Neuronal stem cell (in vitro differentiated cells): Measurements from ENCODE around the gene ZNF175.
A peak's percentile ranks its signal among the peaks of the same experiment; 100 is the strongest.

Experiments used
- DNase-seq: peaks from one replicate; pipeline ENCODE4 v3.0.0-alpha.2; 2013; ENCODE audit warnings: low spot score
- H2AFZ ChIP-seq: one replicate; pipeline ENCODE4 v1.6.1; 2013; ENCODE audit warnings: mild to moderate bottlenecking, low read length, inconsistent platforms
- H2AK5ac ChIP-seq: 2 replicates; pipeline ENCODE4 v1.6.1; 2013; ENCODE audit warnings: low read depth, mild to moderate bottlenecking, inconsistent platforms, low read length, moderate library complexity, mixed read lengths
- H2BK120ac ChIP-seq: 2 replicates; pipeline ENCODE4 v1.6.1; 2013; ENCODE audit warnings: low read depth, mild to moderate bottlenecking, inconsistent platforms, low read length, moderate library complexity, mixed read lengths
- H2BK12ac ChIP-seq: one replicate; pipeline ENCODE4 v1.6.1; 2013; ENCODE audit warnings: low read length, inconsistent platforms
- H2BK15ac ChIP-seq: 2 replicates; pipeline ENCODE4 v1.6.1; 2013; ENCODE audit warnings: mild to moderate bottlenecking, low read length, inconsistent platforms, mixed read lengths
- H2BK5ac ChIP-seq: one replicate; pipeline ENCODE4 v1.6.1; 2013; ENCODE audit warnings: inconsistent platforms, mild to moderate bottlenecking, low read length, moderate library complexity
- H3K14ac ChIP-seq: one replicate; pipeline ENCODE4 v1.6.1; 2013; ENCODE audit warnings: low read length, inconsistent platforms
- H3K18ac ChIP-seq: 2 replicates; pipeline ENCODE4 v1.6.1; 2013; ENCODE audit warnings: low read length, inconsistent platforms
- H3K23ac ChIP-seq: 2 replicates; pipeline ENCODE4 v1.6.1; 2013; ENCODE audit warnings: low read depth, mild to moderate bottlenecking, mixed read lengths, low read length, inconsistent platforms; ENCODE audit not compliant: poor library complexity
- H3K27ac ChIP-seq: replicated peaks from 3 replicates; pipeline ENCODE4 v1.5.1; 2013; ENCODE audit warnings: low read length, inconsistent platforms
- H3K27me3 ChIP-seq, 3 experiments: 2 replicates each; pipeline ENCODE4 v1.6.1; 2013; ENCODE audit warnings: low read length in 3 of 3, mild to moderate bottlenecking in 2 of 3, inconsistent platforms in 1 of 3, low read depth in 1 of 3, mixed read lengths in 1 of 3, moderate library complexity in 1 of 3; ENCODE audit not compliant: control insufficient read depth in 3 of 3, insufficient read depth in 3 of 3
- H3K36me3 ChIP-seq, 2 donors: replicated peaks in 1 of 2; 2 replicates each; pipeline ENCODE4 v1.6.1; 2013; ENCODE audit warnings: low read length in 2 of 2; ENCODE audit not compliant: control insufficient read depth in 2 of 2, insufficient read depth in 2 of 2
- H3K4ac ChIP-seq: 2 replicates; pipeline ENCODE4 v1.6.1; 2013; ENCODE audit warnings: inconsistent platforms, mild to moderate bottlenecking, low read length, moderate library complexity
- H3K4me1 ChIP-seq, 2 donors: 1 replicate in 1 of 2; 2 replicates in 1 of 2; pipeline ENCODE4 v1.6.1; 2013; ENCODE audit warnings: low read length in 2 of 2, low read depth in 1 of 2; ENCODE audit not compliant: control insufficient read depth in 2 of 2, insufficient read depth in 1 of 2
- H3K4me2 ChIP-seq: one replicate; pipeline ENCODE4 v1.6.1; 2013; ENCODE audit warnings: mild to moderate bottlenecking, low read length, inconsistent platforms; ENCODE audit not compliant: insufficient read depth, poor library complexity, severe bottlenecking
- H3K4me3 ChIP-seq, 2 donors: 2 replicates each; pipeline ENCODE4 v1.5.1; 2013; ENCODE audit warnings: low read length in 2 of 2, mild to moderate bottlenecking in 2 of 2, inconsistent platforms in 1 of 2, moderate library complexity in 1 of 2
- H3K79me1 ChIP-seq: one replicate; pipeline ENCODE4 v1.6.1; 2013; ENCODE audit warnings: low read depth, mild to moderate bottlenecking, inconsistent platforms, low read length, moderate library complexity
- H3K9ac ChIP-seq: one replicate; pipeline ENCODE4 v1.6.1; 2013; ENCODE audit warnings: mild to moderate bottlenecking, low read depth, low read length, inconsistent platforms; ENCODE audit not compliant: poor library complexity
- H3K9me3 ChIP-seq, 2 donors: replicated peaks in 1 of 2; 2 replicates each; pipeline versions ENCODE3 to v1.6.1; 2013; ENCODE audit warnings: low read length in 2 of 2, mild to moderate bottlenecking in 2 of 2, inconsistent platforms in 1 of 2, low read depth in 1 of 2, mixed read lengths in 1 of 2, moderate library complexity in 1 of 2; ENCODE audit not compliant: control insufficient read depth in 2 of 2, insufficient read depth in 1 of 2
- H4K8ac ChIP-seq: one replicate; pipeline ENCODE4 v1.6.1; 2013; ENCODE audit warnings: low read depth, mild to moderate bottlenecking, inconsistent platforms, low read length, moderate library complexity
- H4K91ac ChIP-seq: one replicate; pipeline ENCODE4 v1.6.1; 2013; ENCODE audit warnings: low read length, low read depth, mild to moderate bottlenecking, inconsistent platforms; ENCODE audit not compliant: poor library complexity
- WGBS, 2 donors: extraction: QIAGEN DNeasy Blood & Tissue Kit; methylation state at CpG; one replicate each; pipeline ENCODE4 v1.1.7; 2013; ENCODE audit warnings: missing lambda C conversion rate in 2 of 2, mixed read lengths in 1 of 2; ENCODE audit not compliant: insufficient read length in 2 of 2, insufficient replicate concordance in 1 of 2; ENCODE audit errors: extremely low coverage in 2 of 2; 5-methylcytosine and 5-hydroxymethylcytosine counted together

ZNF175 gene

GRCh38 chr19:51567583-51567982 lies 3.5 kb upstream of the ZNF175 start:
- H3K9ac ChIP-seq: no peak overlapping the region
- no peak overlapping the region for H3K14ac ChIP-seq
- no peaks in the 10 kb centered on the region for H3K79me1 ChIP-seq
- no peak for DNase-seq
- H3K4me2 ChIP-seq: no peak overlapping the region
- WGBS, 2 donors: no CpG with 5 or more reads among the region's 4 CpGs
- H2BK120ac ChIP-seq: no peak overlapping the region
- H3K23ac ChIP-seq: no peak overlapping the region
- H3K27me3 ChIP-seq: peaks cover 0 to 29% (median 0%) of the 10 kb centered on the region in 3 experiments
- H2AK5ac ChIP-seq: no peak overlapping the region
- H3K4ac ChIP-seq: no peak overlapping the region
- no peak overlapping the region for H3K18ac ChIP-seq
- no peak overlapping the region for H2BK5ac ChIP-seq
- H2AFZ ChIP-seq: no peak overlapping the region
- no peak overlapping the region for H3K27ac ChIP-seq
- H3K9me3 ChIP-seq: no peaks in the 10 kb centered on the region
- H4K8ac ChIP-seq: no peak overlapping the region
- H3K4me3 ChIP-seq: no peak overlapping the region
- H2BK15ac ChIP-seq: no peak overlapping the region
- H3K4me1 ChIP-seq: peaks cover 0 to 6% of the 10 kb centered on the region in 2 donors
- no peak overlapping the region for H4K91ac ChIP-seq
- H2BK12ac ChIP-seq: no peak overlapping the region
- no peaks in the 10 kb centered on the region for H3K36me3 ChIP-seq

GRCh38 chr19:51568456-51568855 lies 2.6 kb upstream of the ZNF175 start:
- Histone ChIP-seq H4K8ac (no peak overlapping the region), H2BK5ac (no peak overlapping the region), H3K79me1 (no peaks in the 10 kb centered on the region), H3K27me3 (peaks cover 0 to 29% (median 0%) of the 10 kb centered on the region in 3 experiments), H4K91ac (no peak overlapping the region), H3K36me3 (peaks cover 4 to 6% of the 10 kb centered on the region in 2 donors), H2BK12ac (no peak overlapping the region), H2AFZ (no peak overlapping the region), H3K9me3 (no peaks in the 10 kb centered on the region), H3K4me3 (no peak overlapping the region), H2AK5ac (no peak overlapping the region), H2BK15ac (no peak overlapping the region), H3K14ac (no peak overlapping the region), H3K18ac (no peak overlapping the region), H3K4me2 (no peak overlapping the region), H3K4me1 (peaks cover 0 to 6% of the 10 kb centered on the region in 2 donors), H3K9ac (no peak overlapping the region), H3K23ac (no peak overlapping the region), H3K27ac (no peak overlapping the region), H3K4ac (no peak overlapping the region), H2BK120ac (no peak overlapping the region)
- no CpG with 5 or more reads among the region's 1 CpG for WGBS, 2 donors
- no peak for DNase-seq

- no peaks in the 10 kb centered on the region for H3K9me3 ChIP-seq
- H2BK15ac ChIP-seq: no peak overlapping the region
- H3K18ac ChIP-seq: no peak overlapping the region
- peak overlapping the region; percentile 46 for H3K9ac ChIP-seq
- H4K8ac ChIP-seq: no peak overlapping the region
- no peak overlapping the region for H3K23ac ChIP-seq
- peaks cover 8 to 29% of the 10 kb centered on the region in 2 donors for H3K36me3 ChIP-seq
- DNase-seq: no peak
- H2AK5ac ChIP-seq: no peak overlapping the region
- peaks cover 0 to 3% (median 0%) of the 10 kb centered on the region in 3 experiments for H3K27me3 ChIP-seq
- H3K4ac ChIP-seq: no peak overlapping the region
- no peak overlapping the region for H2BK5ac ChIP-seq
- H2BK120ac ChIP-seq: no peak overlapping the region
- H3K79me1 ChIP-seq: no peaks in the 10 kb centered on the region
- H3K27ac ChIP-seq: no peak overlapping the region
- H2AFZ ChIP-seq: peak overlapping the region; percentile 93
- H3K4me3 ChIP-seq: peak overlapping the region; percentile 76 to 82
- H2BK12ac ChIP-seq: no peak overlapping the region
- H4K91ac ChIP-seq: no peak overlapping the region
- H3K4me2 ChIP-seq: peak overlapping the region; percentile 74
- peaks cover 0 to 6% of the 10 kb centered on the region in 2 donors for H3K4me1 ChIP-seq
- H3K14ac ChIP-seq: no peak overlapping the region
- WGBS, 2 donors: no CpG with 5 or more reads among the region's 8 CpGs
Measured at GRCh38 chr19:51571599-51571998, 516 bp downstream of the ZNF175 start.

GRCh38 chr19:51572410-51572809 lies 1.3 kb downstream of the ZNF175 start:
- H3K4me1 ChIP-seq: peaks cover 0 to 6% of the 10 kb centered on the region in 2 donors
- no peak for DNase-seq
- no peak overlapping the region for H3K4ac ChIP-seq
- peaks cover 0 to 3% (median 0%) of the 10 kb centered on the region in 3 experiments for H3K27me3 ChIP-seq
- WGBS, 2 donors: no CpG with 5 or more reads among the region's 3 CpGs
- no peak overlapping the region for H2BK15ac ChIP-seq
- H2AFZ ChIP-seq: no peak overlapping the region
- no peaks in the 10 kb centered on the region for H3K9me3 ChIP-seq
- H3K4me3 ChIP-seq: peak overlapping the region in 1 of 2 donors; percentile 82
- H3K23ac ChIP-seq: no peak overlapping the region
- no peak overlapping the region for H2BK120ac ChIP-seq
- no peak overlapping the region for H2BK12ac ChIP-seq
- H3K79me1 ChIP-seq: no peaks in the 10 kb centered on the region
- H2BK5ac ChIP-seq: no peak overlapping the region
- H3K18ac ChIP-seq: no peak overlapping the region
- no peak overlapping the region for H4K91ac ChIP-seq
- H3K9ac ChIP-seq: no peak overlapping the region
- no peak overlapping the region for H3K14ac ChIP-seq
- no peak overlapping the region for H2AK5ac ChIP-seq
- no peak overlapping the region for H4K8ac ChIP-seq
- H3K27ac ChIP-seq: no peak overlapping the region
- H3K4me2 ChIP-seq: no peak overlapping the region
- H3K36me3 ChIP-seq: peaks cover 9 to 34% of the 10 kb centered on the region in 2 donors
